ENCODE results near the gene POLR1D.

POLR1D gene

GRCh38 chr13:27631156-27631555, 9.5 kb downstream of the POLR1D start:
- DNase-seq (ENCODE audit: low spot score): no peak
- Histone ChIP-seq H3K27me3 (ENCODE audit: insufficient read depth, poor library complexity, severe bottlenecking) (no peaks in the 10 kb centered on the region), H3K9me3 (ENCODE audit: severe bottlenecking) (no peaks in the 10 kb centered on the region), H3K4me3 (ENCODE audit: severe bottlenecking) (no peak overlapping the region), H3K27ac (ENCODE audit: poor library complexity, severe bottlenecking) (peak overlapping the region; percentile 93), H3K36me3 (ENCODE audit: low read depth) (peaks cover 44% of the 10 kb centered on the region), H3K4me1 (ENCODE audit: insufficient read depth, poor library complexity, severe bottlenecking) (peaks cover 25% of the 10 kb centered on the region)
- ATAC-seq (ENCODE audit: low read depth): no peak
- TF ChIP-seq CTCF (IDR thresholded peaks at IDR 0.05; ENCODE audit: poor library complexity, severe bottlenecking): no peak

- Histone ChIP-seq H3K27me3 (ENCODE audit: insufficient read depth, poor library complexity, severe bottlenecking) (no peaks in the 10 kb centered on the region), H3K4me1 (ENCODE audit: insufficient read depth, poor library complexity, severe bottlenecking) (peaks cover 25% of the 10 kb centered on the region), H3K27ac (ENCODE audit: poor library complexity, severe bottlenecking) (peak overlapping the region; percentile 93), H3K4me3 (ENCODE audit: severe bottlenecking) (no peak overlapping the region), H3K36me3 (ENCODE audit: low read depth) (peaks cover 43% of the 10 kb centered on the region), H3K9me3 (ENCODE audit: severe bottlenecking) (no peaks in the 10 kb centered on the region)
- ATAC-seq (ENCODE audit: low read depth) (no peak), DNase-seq (ENCODE audit: low spot score) (no peak)
- TF ChIP-seq CTCF (IDR thresholded peaks at IDR 0.05; ENCODE audit: poor library complexity, severe bottlenecking): no peak
Observed at GRCh38 chr13:27631665-27632064, 10.0 kb downstream of the POLR1D start.

GRCh38 chr13:27632214-27632613, 10.5 kb downstream of the POLR1D start:
- H3K27ac ChIP-seq (ENCODE audit: poor library complexity, severe bottlenecking): peak overlapping the region; percentile 93
- DNase-seq (ENCODE audit: low spot score): no peak
- H3K27me3 ChIP-seq (ENCODE audit: insufficient read depth, poor library complexity, severe bottlenecking): no peaks in the 10 kb centered on the region
- no peak for TF ChIP-seq CTCF (IDR thresholded peaks at IDR 0.05; ENCODE audit: poor library complexity, severe bottlenecking)
- H3K9me3 ChIP-seq (ENCODE audit: severe bottlenecking): no peaks in the 10 kb centered on the region
- H3K36me3 ChIP-seq (ENCODE audit: low read depth): peaks cover 43% of the 10 kb centered on the region
- H3K4me3 ChIP-seq (ENCODE audit: severe bottlenecking): no peak overlapping the region
- ATAC-seq (ENCODE audit: low read depth): no peak
- H3K4me1 ChIP-seq (ENCODE audit: insufficient read depth, poor library complexity, severe bottlenecking): peaks cover 27% of the 10 kb centered on the region

- no peak for TF ChIP-seq CTCF (IDR thresholded peaks at IDR 0.05; ENCODE audit: poor library complexity, severe bottlenecking)
- Histone ChIP-seq H3K4me3 (ENCODE audit: severe bottlenecking) (no peak overlapping the region), H3K4me1 (ENCODE audit: insufficient read depth, poor library complexity, severe bottlenecking) (peaks cover 27% of the 10 kb centered on the region), H3K36me3 (ENCODE audit: low read depth) (peaks cover 43% of the 10 kb centered on the region), H3K9me3 (ENCODE audit: severe bottlenecking) (no peaks in the 10 kb centered on the region), H3K27ac (ENCODE audit: poor library complexity, severe bottlenecking) (peak overlapping the region; percentile 93), H3K27me3 (ENCODE audit: insufficient read depth, poor library complexity, severe bottlenecking) (no peaks in the 10 kb centered on the region)
- ATAC-seq (ENCODE audit: low read depth) (no peak), DNase-seq (ENCODE audit: low spot score) (no peak)
Observed at GRCh38 chr13:27632648-27633047, 11.0 kb downstream of the POLR1D start.

GRCh38 chr13:27634231-27634630, 12.5 kb downstream of the POLR1D start:
- H3K4me3 ChIP-seq (ENCODE audit: severe bottlenecking): no peak overlapping the region
- H3K36me3 ChIP-seq (ENCODE audit: low read depth): peaks cover 32% of the 10 kb centered on the region
- no peaks in the 10 kb centered on the region for H3K27me3 ChIP-seq (ENCODE audit: insufficient read depth, poor library complexity, severe bottlenecking)
- ATAC-seq (ENCODE audit: low read depth): peak; percentile 95
- no peaks in the 10 kb centered on the region for H3K9me3 ChIP-seq (ENCODE audit: severe bottlenecking)
- H3K27ac ChIP-seq (ENCODE audit: poor library complexity, severe bottlenecking): peak overlapping the region; percentile 93
- peak; percentile 53 for DNase-seq (ENCODE audit: low spot score)
- peaks cover 42% of the 10 kb centered on the region for H3K4me1 ChIP-seq (ENCODE audit: insufficient read depth, poor library complexity, severe bottlenecking)
- TF ChIP-seq CTCF (IDR thresholded peaks at IDR 0.05; ENCODE audit: poor library complexity, severe bottlenecking): no peak
